ENCODE data around the gene CENPI.
"Not testable (repeated sequence)": the region's sequence is repeated elsewhere in the genome, so short reads cannot be mapped to it uniquely, and the experiment has no call there.

CENPI gene, protein sequence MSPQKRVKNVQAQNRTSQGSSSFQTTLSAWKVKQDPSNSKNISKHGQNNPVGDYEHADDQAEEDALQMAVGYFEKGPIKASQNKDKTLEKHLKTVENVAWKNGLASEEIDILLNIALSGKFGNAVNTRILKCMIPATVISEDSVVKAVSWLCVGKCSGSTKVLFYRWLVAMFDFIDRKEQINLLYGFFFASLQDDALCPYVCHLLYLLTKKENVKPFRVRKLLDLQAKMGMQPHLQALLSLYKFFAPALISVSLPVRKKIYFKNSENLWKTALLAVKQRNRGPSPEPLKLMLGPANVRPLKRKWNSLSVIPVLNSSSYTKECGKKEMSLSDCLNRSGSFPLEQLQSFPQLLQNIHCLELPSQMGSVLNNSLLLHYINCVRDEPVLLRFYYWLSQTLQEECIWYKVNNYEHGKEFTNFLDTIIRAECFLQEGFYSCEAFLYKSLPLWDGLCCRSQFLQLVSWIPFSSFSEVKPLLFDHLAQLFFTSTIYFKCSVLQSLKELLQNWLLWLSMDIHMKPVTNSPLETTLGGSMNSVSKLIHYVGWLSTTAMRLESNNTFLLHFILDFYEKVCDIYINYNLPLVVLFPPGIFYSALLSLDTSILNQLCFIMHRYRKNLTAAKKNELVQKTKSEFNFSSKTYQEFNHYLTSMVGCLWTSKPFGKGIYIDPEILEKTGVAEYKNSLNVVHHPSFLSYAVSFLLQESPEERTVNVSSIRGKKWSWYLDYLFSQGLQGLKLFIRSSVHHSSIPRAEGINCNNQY

DNA sequence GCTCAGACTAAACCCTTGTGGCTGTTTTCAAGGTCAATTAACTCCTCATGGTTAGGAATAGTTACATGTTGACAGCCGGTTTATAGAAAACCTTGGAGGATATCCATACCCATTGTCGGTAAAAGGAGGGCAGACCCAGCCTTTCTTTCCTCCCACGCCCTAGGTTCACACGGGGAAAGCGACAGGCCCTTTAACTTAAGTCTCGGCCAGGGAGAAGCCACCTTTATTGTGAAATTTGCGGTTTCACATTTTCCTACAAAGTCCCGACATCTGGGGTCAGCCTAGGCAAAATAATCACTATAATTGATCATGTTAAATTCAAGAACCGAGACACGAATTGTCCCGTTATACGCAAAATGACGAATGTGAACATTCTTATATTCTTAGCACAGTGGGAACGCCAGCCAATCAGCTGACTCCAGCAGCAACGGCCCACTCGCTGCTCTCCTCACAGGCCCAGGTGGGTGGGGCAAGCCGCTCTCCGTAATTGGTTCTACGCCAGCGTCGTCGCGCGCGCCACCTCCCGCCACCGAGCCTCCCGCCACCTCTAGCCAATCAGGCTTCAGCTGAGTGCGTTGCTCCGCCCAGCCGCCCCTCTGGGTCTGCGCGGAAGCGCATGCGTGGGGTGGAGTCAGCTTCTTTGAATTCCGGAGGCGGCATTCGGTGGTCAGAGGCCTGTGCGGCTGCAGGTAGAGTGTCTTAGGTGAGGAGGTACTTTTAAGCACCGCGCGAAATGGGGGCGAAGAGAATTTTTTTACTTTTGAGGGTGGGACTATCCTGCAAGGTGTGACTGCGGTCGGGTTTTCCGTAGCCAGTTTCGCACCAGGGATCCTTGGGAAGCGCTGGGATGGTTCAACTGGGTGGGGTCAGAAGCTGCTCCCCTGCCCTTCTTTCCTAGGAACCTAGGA is at the start of gene CENPI:
Gene CENPI (plus strand): TSS at position 659 of the 908 bp plus-strand sequence. CDS start 2,867 bp downstream, outside the sequence.
- DNase-seq: peak; percentile 93

DNA sequence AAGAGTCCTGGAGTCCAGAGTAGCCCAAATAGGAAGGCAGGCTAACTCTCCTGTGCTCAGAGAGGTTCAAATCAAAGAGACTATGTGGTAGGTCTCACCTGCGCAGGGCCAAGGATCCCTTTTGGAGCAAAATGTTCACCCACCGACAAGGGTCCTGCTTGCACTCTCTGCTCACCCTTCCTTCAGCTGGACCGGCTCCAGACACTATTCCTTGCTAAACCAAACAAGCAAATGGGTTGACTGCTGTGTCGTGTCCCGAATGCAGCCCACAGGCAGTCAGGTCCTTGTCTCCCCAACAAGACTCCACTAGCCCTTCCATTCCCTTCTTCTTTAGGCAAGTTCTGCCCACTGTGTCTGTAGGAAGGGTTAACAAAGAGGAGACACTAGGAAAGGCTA is 46.9 kb upstream of the CENPI start:
- peak; percentile 3 for DNase-seq

DNA sequence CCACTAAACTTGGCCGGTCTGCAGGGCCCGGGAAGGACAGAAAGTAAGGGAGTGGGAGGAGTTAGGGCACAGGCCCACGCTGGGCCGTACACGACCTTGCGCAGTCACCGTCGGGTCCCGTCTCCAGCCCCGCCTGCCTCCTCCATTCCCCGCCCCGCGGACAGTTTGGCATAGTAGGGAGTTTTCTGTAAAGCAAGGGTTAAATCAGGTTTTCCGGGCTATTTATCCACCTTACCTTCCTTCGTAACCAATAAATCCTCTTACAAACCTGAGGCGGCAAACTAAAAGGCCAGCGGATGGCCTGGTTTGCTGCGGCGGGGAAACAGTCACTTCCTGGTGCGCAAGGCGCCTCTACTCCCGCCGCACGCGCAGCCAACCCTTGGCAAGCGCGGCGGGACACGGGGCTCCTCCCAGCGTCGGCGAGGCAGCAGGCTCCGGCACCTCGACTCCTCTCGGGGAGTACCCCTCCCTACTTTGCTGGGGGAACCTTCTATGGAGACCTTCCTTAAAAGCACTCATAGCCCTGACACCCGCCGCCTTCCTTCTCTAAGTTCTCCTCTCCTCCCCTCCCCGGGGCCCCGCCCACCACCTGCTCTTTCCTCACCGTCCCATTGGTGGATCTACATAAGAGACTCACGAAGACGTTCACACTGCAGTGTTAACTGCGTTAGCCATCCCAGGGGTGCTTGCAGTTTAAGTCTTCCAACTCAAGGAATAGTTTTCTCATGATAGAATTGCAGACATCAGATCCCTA is 46.3 kb upstream of the CENPI start, which contains the start of gene TRMT2B:
Gene TRMT2B (minus strand): TSS at position 563 of the 754 bp plus-strand sequence. CDS start 9,822 bp downstream, outside the sequence.
- DNase-seq: peak; percentile 85

DNA sequence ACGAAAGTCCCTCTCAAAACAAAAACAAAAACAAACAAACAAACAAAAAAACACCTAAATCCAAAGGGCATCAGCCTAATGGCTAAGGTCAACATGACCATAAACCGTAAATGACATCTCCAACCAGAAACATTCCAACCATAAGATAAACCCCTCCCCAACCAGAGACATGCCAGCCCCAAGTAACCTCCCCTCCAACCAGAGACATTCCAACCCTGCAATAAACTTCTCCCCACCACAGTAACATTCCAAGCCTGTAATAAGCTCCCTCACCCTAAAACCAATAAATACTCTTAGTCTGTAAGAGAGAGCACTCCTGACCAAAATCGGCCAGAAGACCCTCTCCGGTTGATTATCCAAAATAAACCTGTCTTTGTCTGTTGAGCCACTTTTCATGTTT is 41.5 kb upstream of the CENPI start:
- not testable (repeated sequence) for DNase-seq

DNA sequence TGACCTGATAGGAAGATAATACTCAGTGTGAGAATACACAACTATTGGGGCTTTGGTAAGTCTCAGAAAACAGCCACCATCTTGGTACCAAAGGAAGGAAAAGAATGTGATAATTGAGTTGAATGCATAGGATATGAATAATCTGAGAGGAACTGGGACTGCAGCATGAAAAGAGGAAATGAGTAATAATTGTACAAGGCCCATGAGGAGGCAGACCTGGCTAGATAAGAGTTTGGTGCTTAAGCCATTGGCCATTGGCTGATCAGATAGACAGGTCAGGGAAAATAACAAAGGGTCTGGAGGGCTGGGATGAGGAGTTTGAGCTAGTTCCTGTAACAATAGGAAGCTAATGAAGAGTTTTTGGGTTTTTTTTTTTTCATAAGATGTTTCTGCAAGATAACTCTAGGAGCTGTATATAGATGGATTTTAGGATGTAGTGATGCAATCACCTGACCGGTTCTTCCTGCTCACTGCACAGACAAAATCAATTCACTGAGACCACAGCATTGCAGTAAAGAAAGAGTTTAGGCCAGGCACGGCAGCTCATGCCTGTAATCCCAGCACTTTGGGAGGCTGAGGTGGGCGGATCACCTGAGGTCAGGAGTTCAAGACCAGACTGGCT is 40.8 kb upstream of the CENPI start:
- DNase-seq: no peak

DNA sequence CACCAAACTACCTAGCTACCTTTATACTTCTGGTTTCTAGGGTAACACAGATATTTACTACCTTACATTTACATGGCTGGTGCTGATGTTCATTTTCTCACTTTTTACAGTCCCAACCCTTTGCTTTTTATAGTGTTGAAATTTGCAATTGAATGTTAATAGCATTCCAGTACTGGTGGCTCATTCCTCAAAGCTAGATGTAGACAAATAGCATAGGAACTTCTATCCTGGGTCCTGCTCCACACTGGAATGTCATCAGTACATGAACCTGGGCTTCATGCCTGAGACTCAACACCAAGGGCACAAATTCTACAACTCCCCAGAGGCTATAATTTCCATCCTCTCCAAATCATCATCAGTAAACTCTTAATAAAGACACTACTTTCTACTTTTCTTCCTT is 35.8 kb upstream of the CENPI start:
- no peak for DNase-seq

DNA sequence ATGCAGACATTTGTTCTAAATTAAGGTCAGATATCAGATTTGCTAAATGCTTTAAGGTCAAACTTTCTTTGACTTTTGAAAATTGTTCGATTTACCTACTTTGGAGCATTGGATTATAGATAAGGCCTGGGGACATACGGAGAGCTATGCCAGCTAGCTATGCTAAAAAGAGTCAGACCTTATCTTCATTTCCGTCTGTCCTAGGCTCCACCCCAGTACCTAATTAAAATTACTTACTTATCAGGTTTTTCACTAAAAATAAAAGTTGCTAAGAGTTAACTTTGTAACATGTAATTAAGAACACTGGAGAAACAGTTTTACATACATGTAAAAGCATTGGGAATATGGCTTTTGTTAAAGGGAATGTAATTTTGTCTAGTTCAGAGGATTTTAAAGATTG is 26.4 kb upstream of the CENPI start:
- DNase-seq: no peak

DNA sequence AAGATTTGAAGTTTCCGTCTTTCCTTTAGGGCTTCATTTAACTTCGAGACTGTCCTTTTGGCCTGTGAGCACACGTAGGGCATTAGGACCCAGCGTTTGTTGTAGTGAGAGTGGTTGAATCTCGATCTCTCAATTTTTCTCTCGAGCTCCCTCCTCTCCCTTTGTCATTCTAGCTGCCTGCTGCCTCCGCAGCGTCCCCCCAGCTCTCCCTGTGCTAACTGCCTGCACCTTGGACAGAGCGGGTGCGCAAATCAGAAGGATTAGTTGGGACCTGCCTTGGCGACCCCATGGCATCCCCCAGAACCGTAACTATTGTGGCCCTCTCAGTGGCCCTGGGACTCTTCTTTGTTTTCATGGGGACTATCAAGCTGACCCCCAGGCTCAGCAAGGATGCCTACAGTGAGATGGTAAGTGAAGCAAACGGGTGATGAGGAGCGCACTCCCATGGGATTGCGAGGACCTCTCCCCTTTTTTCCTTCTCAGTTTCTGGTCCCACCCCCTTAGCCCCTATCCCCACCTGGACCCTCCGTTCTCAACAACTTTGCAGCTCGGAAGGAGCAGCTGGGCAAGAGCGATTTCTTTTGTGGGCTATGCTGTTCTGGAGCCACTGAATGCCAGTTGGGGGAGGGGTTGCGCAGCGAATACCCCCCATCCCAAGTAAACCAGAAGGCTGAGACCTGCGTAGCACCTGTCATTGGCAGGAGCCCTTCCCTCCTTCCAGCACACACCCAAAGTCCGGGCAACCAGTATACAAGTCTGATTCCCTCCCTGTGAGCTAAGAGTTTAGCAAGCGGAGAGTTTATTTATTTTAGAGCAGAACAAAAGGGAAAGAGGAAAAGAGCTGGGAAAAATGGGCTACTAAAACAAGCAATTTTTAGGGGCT is 19.0 kb upstream of the CENPI start, which contains the start of gene TMEM35A:
Gene TMEM35A (plus strand): TSS at position 164 of the 883 bp plus-strand sequence. CDS start 124 bp downstream, at position 288.
- DNase-seq: no peak

DNA sequence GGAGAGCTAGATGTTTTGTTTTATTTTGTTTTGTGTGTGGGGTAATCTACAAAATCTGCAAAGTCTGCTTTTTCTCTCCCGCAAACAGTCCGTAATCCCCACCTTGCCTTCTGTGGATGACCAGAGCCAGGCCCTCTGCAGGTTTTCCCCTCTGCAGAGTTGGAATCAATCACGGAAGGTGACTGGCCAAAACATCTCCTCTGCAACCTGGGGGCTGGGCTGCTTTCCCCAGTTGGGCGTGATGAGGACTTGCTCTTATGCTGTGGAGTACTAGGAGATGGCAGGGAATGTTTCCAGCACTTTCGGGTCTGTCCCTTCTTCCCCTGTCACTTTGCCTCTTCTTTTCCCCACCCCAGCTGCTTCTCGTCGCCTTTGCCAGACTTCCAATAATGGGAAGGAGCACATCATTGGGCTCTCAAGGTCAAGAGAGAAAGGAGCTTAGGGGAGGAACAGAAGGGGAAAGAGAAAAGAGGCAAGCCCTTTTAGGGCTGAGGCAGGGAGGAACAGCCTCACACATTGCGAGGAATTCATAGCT is 18.2 kb upstream of the CENPI start:
- no peak for DNase-seq

DNA sequence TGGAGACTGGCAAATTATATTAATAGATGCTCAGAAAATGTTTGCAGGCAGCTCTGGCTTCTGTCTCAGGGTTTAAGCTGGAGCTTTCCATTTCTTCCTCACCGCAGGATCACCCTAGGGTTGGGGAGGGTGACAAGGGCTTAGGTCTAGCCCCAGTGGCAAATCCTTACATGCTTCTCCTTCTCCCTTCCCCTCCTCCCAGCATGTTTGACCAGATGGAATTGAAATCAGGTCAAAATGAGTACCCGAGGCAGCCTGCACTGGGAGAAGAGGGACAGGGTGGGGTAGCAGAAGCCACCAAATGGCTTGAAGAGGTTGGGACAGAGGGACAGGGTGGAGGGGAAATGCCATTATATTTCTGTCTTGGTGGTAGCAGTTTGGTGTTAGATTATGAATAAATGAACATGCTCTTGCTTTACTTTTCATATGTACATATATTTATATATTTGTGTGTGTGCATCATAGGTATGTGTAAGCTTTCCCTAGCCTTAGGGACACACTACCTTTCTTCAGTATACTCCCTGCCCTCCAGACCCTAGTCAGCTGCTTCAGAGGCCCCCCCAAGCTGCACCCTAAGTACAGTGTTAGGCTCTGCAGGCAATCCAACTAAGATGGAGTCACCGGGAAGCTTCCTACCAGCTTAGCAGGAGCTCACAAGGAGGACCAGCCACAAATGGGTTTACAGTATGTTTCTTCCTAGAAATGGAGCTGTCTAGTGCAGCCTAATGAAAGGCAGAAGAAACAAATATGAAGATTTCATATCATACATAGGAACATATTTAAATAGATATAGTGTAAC is 17.5 kb upstream of the CENPI start:
- DNase-seq: no peak

DNA sequence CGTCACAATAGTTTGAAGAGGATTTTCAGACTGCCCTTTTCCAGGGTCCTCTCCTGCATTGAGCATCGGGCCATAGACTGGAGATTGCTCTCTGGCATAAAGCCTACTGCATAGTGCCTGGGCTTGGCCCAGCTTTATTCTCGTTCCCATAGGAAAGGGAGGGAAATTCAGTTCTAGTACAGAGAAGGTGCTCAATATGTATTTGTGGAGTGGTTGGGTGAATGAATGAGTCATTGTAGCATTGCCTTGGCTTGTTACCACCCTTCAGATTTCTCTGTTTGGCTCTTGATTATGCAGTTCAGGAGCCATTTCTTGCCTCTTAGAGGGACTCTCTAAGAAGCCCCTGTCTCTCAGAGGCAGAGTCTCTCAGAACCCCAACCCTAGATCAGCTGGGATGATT is 16.8 kb upstream of the CENPI start:
- no peak for DNase-seq

DNA sequence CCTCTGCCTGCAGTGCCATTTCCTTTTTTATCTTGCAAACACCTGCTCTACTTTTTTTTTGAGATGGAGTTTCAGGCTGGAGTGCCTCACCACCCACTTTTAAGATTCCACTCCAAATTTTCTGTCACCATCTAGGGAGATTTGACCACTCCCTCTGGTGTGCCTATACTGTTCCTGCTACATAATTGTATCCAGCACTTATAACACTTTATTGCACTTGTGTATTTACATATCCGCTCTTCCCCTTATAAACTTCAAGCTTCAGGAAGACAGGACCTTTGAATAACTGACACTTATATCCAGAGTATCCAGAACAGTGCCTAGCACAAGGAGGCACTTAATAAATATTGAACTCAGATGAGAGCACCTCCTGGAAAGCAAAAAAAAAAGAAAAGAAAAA is 6.2 kb upstream of the CENPI start:
- DNase-seq: no peak

DNA sequence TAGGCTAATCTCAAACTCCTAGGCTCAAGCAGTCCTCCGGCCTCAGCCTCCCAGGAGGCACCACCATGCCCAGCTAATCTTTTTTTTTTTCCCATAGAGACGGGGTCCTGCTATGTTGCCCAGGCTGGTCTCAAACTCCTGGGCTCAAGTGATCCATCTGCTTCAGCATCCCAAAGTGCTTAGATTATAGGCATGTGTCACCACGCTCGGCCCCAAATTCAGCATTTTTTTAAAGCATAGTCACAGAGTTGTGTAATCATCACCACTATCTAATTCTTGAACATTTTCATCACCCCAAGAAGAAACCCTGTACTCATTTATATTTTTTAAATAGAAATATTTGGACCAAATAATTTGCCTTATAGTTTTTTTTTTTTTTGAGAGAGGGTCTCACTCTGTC is 10.3 kb downstream of the CENPI start:
- DNase-seq: no peak

DNA sequence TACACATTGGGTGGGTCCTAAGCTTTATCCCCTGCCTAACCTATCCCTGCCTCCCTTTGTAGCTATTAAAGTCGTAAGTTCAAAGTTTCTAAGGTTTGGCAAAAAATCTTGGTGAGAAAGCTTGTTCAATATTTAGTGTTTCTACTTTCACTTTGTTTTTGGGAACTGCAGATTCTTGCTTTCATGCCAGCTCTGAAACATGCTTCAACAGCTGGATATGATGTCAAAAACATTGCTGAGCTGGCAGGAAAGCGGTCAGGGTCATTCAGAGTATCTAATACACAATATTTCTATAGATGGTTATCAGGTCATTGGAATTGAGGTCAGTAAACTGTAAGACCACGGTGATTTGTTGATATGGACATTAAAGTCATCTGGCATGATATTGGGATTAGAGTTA is 19.7 kb downstream of the CENPI start:
- DNase-seq: no peak

DNA sequence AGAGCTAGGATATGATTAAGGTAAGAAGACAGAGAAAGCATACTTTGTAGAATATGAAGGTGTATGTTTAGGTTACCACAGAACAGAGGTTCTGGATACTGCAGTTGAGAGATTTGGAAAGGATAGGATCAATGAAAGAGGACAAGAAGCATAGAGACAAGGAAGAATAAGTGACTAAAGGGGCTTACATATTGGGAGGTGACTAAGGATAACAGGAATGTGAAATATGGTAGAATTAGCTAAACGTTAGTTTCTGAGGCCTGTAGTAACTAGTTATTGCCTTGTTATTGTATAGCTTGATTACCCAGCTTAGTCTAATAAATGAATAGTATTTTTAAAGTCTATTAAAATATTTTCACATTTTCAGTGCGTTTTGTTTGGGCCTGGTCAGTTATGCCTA is 38.2 kb downstream of the CENPI start:
- no peak for DNase-seq
